HEK293 (cell line): ENCODE data around the gene ACAD9.

ENCODE experiments used
- KLF8 ChIP-seq: fragments of 450-650 bp; formaldehyde crosslinking; IDR thresholded peaks from 2 replicates; pipeline ENCODE4 v1.5.1; 2016; ENCODE audit warnings: missing biosample characterization, missing genetic modification characterization
- TRIM28 ChIP-seq: IDR thresholded peaks from 2 replicates; pipeline ENCODE4 v1.6.1; 2011; ENCODE audit warnings: low read length, control low read depth, borderline replicate concordance
- ZBTB48 ChIP-seq: fragments of 450-650 bp; formaldehyde crosslinking; IDR thresholded peaks from 2 replicates; pipeline ENCODE4 v1.5.1; 2016; ENCODE audit warnings: missing biosample characterization, missing genetic modification characterization
- ZNF24 ChIP-seq: fragments of 450-650 bp; formaldehyde crosslinking; IDR thresholded peaks from 2 replicates; pipeline ENCODE4 v1.5.1; 2016; ENCODE audit warnings: missing biosample characterization, missing genetic modification characterization
- ZNF624 ChIP-seq: fragments of 450-650 bp; formaldehyde crosslinking; IDR thresholded peaks from 2 replicates; pipeline ENCODE4 v1.5.1; 2017; ENCODE audit warnings: missing biosample characterization, missing genetic modification characterization
- ZNF701 ChIP-seq: fragments of 450-650 bp; formaldehyde crosslinking; IDR thresholded peaks from 2 replicates; pipeline ENCODE4 v1.5.1; 2016; ENCODE audit warnings: missing biosample characterization, missing genetic modification characterization
- ZNF792 ChIP-seq: fragments of 450-650 bp; formaldehyde crosslinking; IDR thresholded peaks from 2 replicates; pipeline ENCODE4 v1.5.1; 2016; ENCODE audit warnings: missing biosample characterization, missing genetic modification characterization
- TF ChIP-seq, protein P1 (sequence below): fragments of 450-650 bp; IDR thresholded peaks from 2 replicates; pipeline ENCODE4 v1.5.1; 2018; ENCODE audit warnings: missing biosample characterization, missing genetic modification characterization
- TF ChIP-seq, protein P2 (sequence below): fragments of 450-650 bp; formaldehyde crosslinking; IDR thresholded peaks from 2 replicates; pipeline ENCODE4 v1.5.1; 2016; ENCODE audit warnings: missing biosample characterization, missing genetic modification characterization
- TF ChIP-seq, protein P3 (sequence below): fragments of 450-650 bp; formaldehyde crosslinking; IDR thresholded peaks from 2 replicates; pipeline ENCODE4 v1.5.0; 2017; ENCODE audit warnings: missing biosample characterization, missing genetic modification characterization, borderline replicate concordance

DNA sequence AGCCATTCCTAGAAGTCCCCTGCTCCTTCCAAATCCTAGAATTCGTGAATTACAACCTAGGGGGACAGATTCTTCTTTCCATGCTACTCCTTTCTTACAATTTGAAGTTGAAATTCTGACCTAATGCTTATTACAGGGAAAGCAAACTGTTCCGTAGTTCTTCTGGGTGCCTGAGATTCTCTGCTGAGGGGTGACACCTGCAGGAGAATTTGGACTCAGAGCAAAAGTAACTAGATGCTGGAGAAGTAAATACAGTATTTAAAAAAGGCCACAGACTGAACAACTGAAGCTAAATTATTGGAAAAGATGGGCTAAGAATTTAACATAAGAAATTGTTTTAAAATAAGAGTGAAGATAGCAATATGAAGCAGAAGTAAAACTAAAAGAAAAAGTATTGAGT is 37.9 kb downstream of the ACAD9 start:
- TF ChIP-seq, protein P1, sequence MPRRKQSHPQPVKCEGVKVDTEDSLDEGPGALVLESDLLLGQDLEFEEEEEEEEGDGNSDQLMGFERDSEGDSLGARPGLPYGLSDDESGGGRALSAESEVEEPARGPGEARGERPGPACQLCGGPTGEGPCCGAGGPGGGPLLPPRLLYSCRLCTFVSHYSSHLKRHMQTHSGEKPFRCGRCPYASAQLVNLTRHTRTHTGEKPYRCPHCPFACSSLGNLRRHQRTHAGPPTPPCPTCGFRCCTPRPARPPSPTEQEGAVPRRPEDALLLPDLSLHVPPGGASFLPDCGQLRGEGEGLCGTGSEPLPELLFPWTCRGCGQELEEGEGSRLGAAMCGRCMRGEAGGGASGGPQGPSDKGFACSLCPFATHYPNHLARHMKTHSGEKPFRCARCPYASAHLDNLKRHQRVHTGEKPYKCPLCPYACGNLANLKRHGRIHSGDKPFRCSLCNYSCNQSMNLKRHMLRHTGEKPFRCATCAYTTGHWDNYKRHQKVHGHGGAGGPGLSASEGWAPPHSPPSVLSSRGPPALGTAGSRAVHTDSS (tag by site-specific recombination) = no peak
- TF ChIP-seq, protein P2, sequence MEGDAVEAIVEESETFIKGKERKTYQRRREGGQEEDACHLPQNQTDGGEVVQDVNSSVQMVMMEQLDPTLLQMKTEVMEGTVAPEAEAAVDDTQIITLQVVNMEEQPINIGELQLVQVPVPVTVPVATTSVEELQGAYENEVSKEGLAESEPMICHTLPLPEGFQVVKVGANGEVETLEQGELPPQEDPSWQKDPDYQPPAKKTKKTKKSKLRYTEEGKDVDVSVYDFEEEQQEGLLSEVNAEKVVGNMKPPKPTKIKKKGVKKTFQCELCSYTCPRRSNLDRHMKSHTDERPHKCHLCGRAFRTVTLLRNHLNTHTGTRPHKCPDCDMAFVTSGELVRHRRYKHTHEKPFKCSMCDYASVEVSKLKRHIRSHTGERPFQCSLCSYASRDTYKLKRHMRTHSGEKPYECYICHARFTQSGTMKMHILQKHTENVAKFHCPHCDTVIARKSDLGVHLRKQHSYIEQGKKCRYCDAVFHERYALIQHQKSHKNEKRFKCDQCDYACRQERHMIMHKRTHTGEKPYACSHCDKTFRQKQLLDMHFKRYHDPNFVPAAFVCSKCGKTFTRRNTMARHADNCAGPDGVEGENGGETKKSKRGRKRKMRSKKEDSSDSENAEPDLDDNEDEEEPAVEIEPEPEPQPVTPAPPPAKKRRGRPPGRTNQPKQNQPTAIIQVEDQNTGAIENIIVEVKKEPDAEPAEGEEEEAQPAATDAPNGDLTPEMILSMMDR (tag by site-specific recombination) = no peak
- TF ChIP-seq, protein P3, sequence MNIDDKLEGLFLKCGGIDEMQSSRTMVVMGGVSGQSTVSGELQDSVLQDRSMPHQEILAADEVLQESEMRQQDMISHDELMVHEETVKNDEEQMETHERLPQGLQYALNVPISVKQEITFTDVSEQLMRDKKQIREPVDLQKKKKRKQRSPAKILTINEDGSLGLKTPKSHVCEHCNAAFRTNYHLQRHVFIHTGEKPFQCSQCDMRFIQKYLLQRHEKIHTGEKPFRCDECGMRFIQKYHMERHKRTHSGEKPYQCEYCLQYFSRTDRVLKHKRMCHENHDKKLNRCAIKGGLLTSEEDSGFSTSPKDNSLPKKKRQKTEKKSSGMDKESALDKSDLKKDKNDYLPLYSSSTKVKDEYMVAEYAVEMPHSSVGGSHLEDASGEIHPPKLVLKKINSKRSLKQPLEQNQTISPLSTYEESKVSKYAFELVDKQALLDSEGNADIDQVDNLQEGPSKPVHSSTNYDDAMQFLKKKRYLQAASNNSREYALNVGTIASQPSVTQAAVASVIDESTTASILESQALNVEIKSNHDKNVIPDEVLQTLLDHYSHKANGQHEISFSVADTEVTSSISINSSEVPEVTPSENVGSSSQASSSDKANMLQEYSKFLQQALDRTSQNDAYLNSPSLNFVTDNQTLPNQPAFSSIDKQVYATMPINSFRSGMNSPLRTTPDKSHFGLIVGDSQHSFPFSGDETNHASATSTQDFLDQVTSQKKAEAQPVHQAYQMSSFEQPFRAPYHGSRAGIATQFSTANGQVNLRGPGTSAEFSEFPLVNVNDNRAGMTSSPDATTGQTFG (tag by site-specific recombination) = no peak
- TF ChIP-seq KLF8 (tag by site-specific recombination) (no peak), TRIM28 (no peak), ZBTB48 (no peak), ZNF701 (no peak), ZNF792 (no peak), ZNF624 (tag by site-specific recombination) (no peak), ZNF24 (tag by site-specific recombination) (no peak)
